Breast epithelium (tissue), 4 donors: Measurements from ENCODE around the gene TECPR1. TPM values are rescaled to one million over a fixed set of nuclear protein-coding genes. Genes with fewer than 3 reads are reported as not detected.
A peak's percentile ranks its signal among the peaks of the same experiment; 100 is the strongest.

Experiments used
- DNase-seq, 2 donors: peaks; one replicate each; pipeline ENCODE4 v3.0.0-alpha.2; 2019; ENCODE audit warnings: low spot score in 2 of 2
- H3K27ac ChIP-seq, 2 donors: fragments of 200-600 bp; sonication (generic) in 1 of 2; one replicate each; pipeline ENCODE4 v1.5.1; 2016 to 2019; ENCODE audit warnings: mild to moderate bottlenecking in 1 of 2
- H3K27me3 ChIP-seq, 2 donors: fragments of 200-600 bp; sonication (generic) in 1 of 2; one replicate each; pipeline versions ENCODE4 v1.5.1 to v1.6.0; 2017 to 2019; ENCODE audit warnings: control low read depth in 1 of 2, mild to moderate bottlenecking in 1 of 2
- H3K36me3 ChIP-seq: fragments of 200-600 bp; one replicate; pipeline ENCODE4 v1.5.1; 2019
- H3K4me1 ChIP-seq, 2 donors: fragments of 200-600 bp; sonication (generic); one replicate each; pipeline ENCODE4 v1.5.1; 2016 to 2019; ENCODE audit warnings: control low read depth in 1 of 2
- H3K4me3 ChIP-seq, 3 donors: fragments of 200-600 bp; sonication (generic); 1 replicate in 2 of 3; 2 replicates in 1 of 3; pipeline ENCODE4 v1.5.1; 2016 to 2019; ENCODE audit warnings: mild to moderate bottlenecking in 3 of 3, moderate library complexity in 2 of 3
- H3K9me3 ChIP-seq, 2 donors: fragments of 200-600 bp; sonication (generic) in 1 of 2; one replicate each; pipeline ENCODE4 v1.5.1; 2016 to 2019; ENCODE audit warnings: control low read depth in 1 of 2
- POLR2A ChIP-seq: fragments of 450-650 bp; IDR thresholded peaks from one replicate; pipeline ENCODE4 v1.6.1; 2016; ENCODE audit warnings: antibody characterized with exemption, mild to moderate bottlenecking, moderate library complexity
- POLR2AphosphoS5 ChIP-seq, 3 donors: sonication (generic); formaldehyde crosslinking; IDR thresholded peaks; one replicate each; pipeline ENCODE4 v1.6.1; 2017; ENCODE audit warnings: antibody characterized with exemption in 3 of 3
- intact Hi-C: fragments of 100-400 bp; cut with DNase I; formaldehyde crosslinking; loops from one replicate; pipeline ENCODE4 v1.15.1; 2023; ENCODE audit warnings: low total_unique reads
- total RNA-seq, 3 donors: library from RNA; depleted of rRNA; stranded (reverse); fragments of >200 nt; gene quantifications; one replicate each; pipeline ENCODE4 v1.1.0, GENCODE V29; 2016
- TF ChIP-seq, protein P1 (sequence below), 3 donors: fragments of 450-650 bp; IDR thresholded peaks; one replicate each; pipeline ENCODE4 v1.5.1; 2016 to 2017; ENCODE audit warnings: antibody characterized with exemption in 3 of 3, mild to moderate bottlenecking in 3 of 3, moderate library complexity in 3 of 3

Gene TECPR1
- total RNA-seq, 3 donors from 2014 or later, result 14.7 to 29.7 (median 28.8) TPM

DNA sequence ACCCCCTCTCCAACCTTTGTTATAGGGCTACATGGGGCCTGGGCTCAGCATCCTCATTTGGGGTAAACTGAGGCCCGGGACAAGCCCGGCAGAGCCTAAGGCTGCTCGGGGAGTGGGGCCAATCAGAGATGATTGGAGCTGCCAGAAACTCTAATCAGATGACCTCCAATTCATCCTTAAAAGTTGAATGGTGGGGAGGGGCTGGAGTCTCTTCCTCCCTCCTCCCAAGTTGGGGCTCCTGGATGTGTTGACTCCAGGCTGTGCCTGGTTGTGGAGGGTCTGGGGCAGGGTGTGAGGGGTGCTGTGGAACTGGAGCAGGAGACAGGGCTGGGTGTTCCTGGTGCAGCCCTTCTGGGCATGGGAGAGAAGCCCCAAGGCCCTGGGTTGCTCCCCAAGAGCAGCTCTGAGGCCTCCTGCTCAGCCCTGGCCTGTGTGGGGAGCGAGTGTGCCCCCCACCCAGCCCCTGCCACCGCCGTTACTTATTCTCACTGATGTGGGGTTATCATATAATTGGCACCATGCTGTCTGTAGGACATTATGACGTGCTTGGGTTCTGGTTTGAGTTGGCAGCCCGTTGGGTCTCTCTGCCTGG lies 38.6 kb downstream of the TECPR1 start:
- H3K36me3 ChIP-seq, result no peaks in the 10 kb centered on the region
- TF ChIP-seq, protein P1, sequence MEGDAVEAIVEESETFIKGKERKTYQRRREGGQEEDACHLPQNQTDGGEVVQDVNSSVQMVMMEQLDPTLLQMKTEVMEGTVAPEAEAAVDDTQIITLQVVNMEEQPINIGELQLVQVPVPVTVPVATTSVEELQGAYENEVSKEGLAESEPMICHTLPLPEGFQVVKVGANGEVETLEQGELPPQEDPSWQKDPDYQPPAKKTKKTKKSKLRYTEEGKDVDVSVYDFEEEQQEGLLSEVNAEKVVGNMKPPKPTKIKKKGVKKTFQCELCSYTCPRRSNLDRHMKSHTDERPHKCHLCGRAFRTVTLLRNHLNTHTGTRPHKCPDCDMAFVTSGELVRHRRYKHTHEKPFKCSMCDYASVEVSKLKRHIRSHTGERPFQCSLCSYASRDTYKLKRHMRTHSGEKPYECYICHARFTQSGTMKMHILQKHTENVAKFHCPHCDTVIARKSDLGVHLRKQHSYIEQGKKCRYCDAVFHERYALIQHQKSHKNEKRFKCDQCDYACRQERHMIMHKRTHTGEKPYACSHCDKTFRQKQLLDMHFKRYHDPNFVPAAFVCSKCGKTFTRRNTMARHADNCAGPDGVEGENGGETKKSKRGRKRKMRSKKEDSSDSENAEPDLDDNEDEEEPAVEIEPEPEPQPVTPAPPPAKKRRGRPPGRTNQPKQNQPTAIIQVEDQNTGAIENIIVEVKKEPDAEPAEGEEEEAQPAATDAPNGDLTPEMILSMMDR (IDR thresholded peaks at IDR 0.05), result no peak
- TF ChIP-seq POLR2AphosphoS5 (IDR thresholded peaks at IDR 0.05) (no peak), POLR2A (no peak)
- no peaks in the 10 kb centered on the region for H3K27me3 ChIP-seq
- H3K27ac ChIP-seq, result no peak overlapping the region
- intact Hi-C loops, result no loop called here
- no peak for DNase-seq
- no peaks in the 10 kb centered on the region for H3K4me1 ChIP-seq
- no peak overlapping the region for H3K4me3 ChIP-seq
- no peaks in the 10 kb centered on the region for H3K9me3 ChIP-seq

- no peak overlapping the region for H3K4me3 ChIP-seq
- H3K4me1 ChIP-seq, result no peaks in the 10 kb centered on the region
- no peaks in the 10 kb centered on the region for H3K27me3 ChIP-seq
- no peaks in the 10 kb centered on the region for H3K9me3 ChIP-seq
- H3K27ac ChIP-seq, result no peak overlapping the region
- no peak for DNase-seq
- no peak for TF ChIP-seq POLR2AphosphoS5 (IDR thresholded peaks at IDR 0.05)
- TF ChIP-seq, protein P1 (IDR thresholded peaks at IDR 0.05), result no peak
- TF ChIP-seq POLR2A, result no peak
- intact Hi-C loops, result no loop called here
- no peaks in the 10 kb centered on the region for H3K36me3 ChIP-seq
These were observed 39.4 kb downstream of the TECPR1 start for GRCh38 chr7:98212532-98213041.

- Histone ChIP-seq H3K4me3 (peak overlapping the region; percentile 13 to 65 (median 44)), H3K36me3 (no peaks in the 10 kb centered on the region), H3K4me1 (no peaks in the 10 kb centered on the region), H3K9me3 (no peaks in the 10 kb centered on the region), H3K27me3 (no peaks in the 10 kb centered on the region), H3K27ac (no peak overlapping the region)
- intact Hi-C loops, result no loop called here
- no peak for DNase-seq
- no peak for TF ChIP-seq POLR2AphosphoS5 (IDR thresholded peaks at IDR 0.05)
- TF ChIP-seq, protein P1 (IDR thresholded peaks at IDR 0.05), result no peak
- TF ChIP-seq POLR2A, result no peak
These were observed 40.1 kb downstream of the TECPR1 start for GRCh38 chr7:98211676-98212531.

- no peaks in the 10 kb centered on the region for H3K4me1 ChIP-seq
- no peaks in the 10 kb centered on the region for H3K36me3 ChIP-seq
- peak within 1 kb of the TSS; percentile 13 to 65 (median 44) for H3K4me3 ChIP-seq
- TF ChIP-seq POLR2A (no peak), POLR2AphosphoS5 (IDR thresholded peaks at IDR 0.05) (no peak)
- TF ChIP-seq, protein P1 (IDR thresholded peaks at IDR 0.05), result no peak
- H3K27me3 ChIP-seq, result no peaks in the 10 kb centered on the region
- intact Hi-C loops, result no loop called here
- H3K27ac ChIP-seq, result no peak within 1 kb of the TSS
- no peaks in the 10 kb centered on the region for H3K9me3 ChIP-seq
- DNase-seq, result no peak
These were observed 40.8 kb downstream of the TECPR1 start, which contains the start of gene BHLHA15 for GRCh38 chr7:98211221-98211675. Gene BHLHA15 (plus strand): TSS chr7:98211439. CDS start chr7:98212310, 871 bp downstream.
